Frontal cortex (tissue), 4 donors: ENCODE results near the gene IMMT. TPM values are rescaled to one million over a fixed set of nuclear protein-coding genes. Genes with fewer than 3 reads are reported as not detected.
"Not testable (repeated sequence)": the region's sequence is repeated elsewhere in the genome, so short reads cannot be mapped to it uniquely, and the experiment has no call there.

Experiments
- DNase-seq, 2 donors: peaks; one replicate each; pipeline ENCODE4 v3.0.0; 2012; ENCODE audit warnings: low spot score in 2 of 2
- FAIRE-seq: peaks from 2 replicates; lab custom pipeline; 2012; peaks lifted over from hg19 to GRCh38; lab: Jason Lieb, UNC
- total RNA-seq: library from RNA; depleted of rRNA; stranded (reverse); fragments of >200 nt; gene quantifications from one replicate; pipeline ENCODE4 v1.2.3, GENCODE V29; 2014
- donor health status: control.
- donor health status: control.
- donor health status: control.

IMMT gene
- 43.6 TPM for total RNA-seq

- no peak for FAIRE-seq
These were observed at the start of gene IMMT for GRCh38 chr2:86195055-86195807. IMMT (minus strand) TSS chr2:86195462; CDS start chr2:86195382, 80 bp downstream.

DNA sequence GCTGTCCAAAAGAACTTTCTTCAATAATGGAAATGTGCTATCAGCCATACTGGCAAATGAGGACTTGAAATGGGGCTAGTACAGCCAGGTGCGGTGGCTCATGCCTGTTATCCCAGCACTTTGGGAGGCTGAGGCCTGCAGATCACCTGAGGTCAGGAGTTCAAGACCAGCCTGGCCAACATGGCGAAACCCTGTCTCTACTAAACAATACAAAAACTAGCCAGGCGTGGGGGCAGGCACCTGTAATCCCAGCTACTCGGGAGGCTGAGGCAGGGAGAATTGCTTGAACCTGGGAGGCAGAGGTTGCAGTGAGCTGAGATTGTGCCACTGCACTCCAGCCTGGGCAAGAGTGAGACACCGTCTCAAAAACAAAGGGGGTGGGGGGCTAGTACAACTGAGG lies 49.5 kb upstream of the IMMT start:
- FAIRE-seq = not testable (repeated sequence)

More at GRCh38 chr2:86195055-86195807, at the start of gene IMMT:
- peak; percentile 81 to 83 for DNase-seq

GRCh38 chr2:86243950-86244733 lies 48.9 kb upstream of the IMMT start:
- FAIRE-seq = no peak

More for the DNA sequence above, 49.5 kb upstream of the IMMT start:
- not testable (repeated sequence) for DNase-seq

DNA sequence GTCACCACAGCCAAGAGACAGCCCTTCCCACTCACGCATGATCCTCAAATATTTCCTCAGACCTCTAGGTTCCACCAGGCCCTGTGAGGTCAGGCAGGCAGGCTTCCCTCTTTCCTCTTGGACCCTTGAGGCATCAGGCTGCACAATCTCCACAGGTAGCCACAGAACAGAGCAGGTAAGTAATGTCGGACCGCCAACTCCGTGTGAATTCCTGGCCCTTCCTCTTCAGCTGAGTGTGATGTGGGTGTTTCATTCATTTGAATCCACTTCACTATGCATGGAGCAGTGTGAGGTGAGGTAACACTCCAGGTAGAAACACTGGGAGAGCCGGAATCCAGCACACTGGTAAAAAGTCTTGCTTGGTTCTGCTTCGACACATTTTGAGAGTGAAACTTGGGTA lies 48.0 kb upstream of the IMMT start:
- DNase-seq (no peak), FAIRE-seq (no peak)

More at GRCh38 chr2:86243950-86244733, 48.9 kb upstream of the IMMT start:
- DNase-seq = no peak

GRCh38 chr2:86241611-86242010 lies 46.3 kb upstream of the IMMT start:
- DNase-seq (no peak), FAIRE-seq (no peak)

DNA sequence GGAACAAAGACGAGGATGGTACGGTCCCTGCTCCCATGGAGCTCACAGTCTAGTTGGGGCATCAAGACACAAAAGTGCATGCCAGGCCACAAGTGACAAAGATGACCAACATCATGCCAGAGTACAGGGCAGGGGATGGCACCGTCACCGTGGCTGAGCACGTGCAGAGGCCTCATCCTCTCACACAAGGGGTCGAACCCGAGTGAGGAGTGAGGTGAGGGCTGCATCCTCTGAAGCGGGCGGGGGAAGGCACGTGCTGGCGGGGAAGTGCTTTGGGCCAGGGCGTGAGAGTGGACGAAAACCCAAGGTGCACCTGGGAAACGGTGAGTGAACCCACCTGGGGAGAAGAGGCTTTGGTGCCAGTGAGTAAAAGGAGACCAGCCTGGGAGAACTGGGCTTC lies 45.0 kb upstream of the IMMT start:
- DNase-seq = no peak
- no peak for FAIRE-seq

DNA sequence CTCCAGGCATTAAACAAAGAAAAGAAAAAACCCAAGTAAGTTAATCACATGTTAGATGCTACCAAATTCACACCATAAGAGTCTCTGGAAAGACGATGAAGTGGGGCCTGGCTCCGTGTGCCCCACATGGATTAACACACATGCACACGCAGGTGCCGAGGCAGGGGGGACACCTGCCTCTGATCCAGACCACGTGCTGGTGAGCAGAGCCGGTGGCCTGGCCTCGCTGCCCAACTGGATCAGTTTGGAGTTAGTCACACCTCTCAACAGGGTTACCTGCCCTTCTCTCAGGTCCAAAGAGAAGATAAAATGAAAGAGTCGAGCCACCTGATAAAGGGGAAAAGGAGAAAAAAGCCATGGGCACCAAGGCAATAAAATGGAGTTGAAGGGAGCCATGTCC lies 44.5 kb upstream of the IMMT start:
- FAIRE-seq = no peak
- no peak for DNase-seq

DNA sequence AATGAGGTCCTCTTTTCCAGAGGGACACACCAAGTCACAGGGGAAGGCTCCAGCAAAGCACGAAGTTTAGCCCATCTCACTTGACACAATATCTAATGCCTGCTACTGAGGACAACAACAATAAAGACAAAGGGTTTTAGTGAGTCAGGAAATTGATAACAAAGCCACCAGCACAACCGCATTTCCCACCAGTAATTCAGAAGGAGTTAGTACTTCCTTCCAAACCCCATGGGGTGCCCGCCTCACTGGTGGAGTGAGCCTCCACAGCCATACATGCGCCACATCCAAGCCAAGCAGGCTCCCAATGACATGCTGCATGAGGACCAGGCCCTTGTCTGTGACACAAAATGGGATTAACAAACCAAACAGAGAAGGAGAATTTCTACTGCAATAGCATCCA lies 44.1 kb upstream of the IMMT start:
- FAIRE-seq (no peak), DNase-seq (no peak)

DNA sequence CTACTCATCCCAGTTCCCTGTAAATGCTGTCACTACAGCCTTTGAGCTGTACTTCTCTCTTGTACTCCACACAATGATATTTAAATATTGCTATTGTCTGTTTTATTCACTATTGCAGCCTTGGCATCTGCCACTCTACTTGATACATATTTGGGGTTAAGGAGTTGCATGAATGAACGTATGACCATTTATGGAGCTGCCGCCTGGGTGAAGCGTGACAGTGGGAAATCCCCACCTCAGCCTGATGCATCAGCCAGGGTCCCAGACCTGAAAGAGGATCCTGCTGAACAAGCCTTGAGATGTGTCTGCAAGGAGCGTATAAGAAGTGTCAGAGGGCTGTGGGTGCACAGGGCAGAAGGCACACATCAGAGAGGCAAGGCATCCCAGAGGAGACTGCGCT lies 43.1 kb upstream of the IMMT start:
- FAIRE-seq (no peak), DNase-seq (no peak)

GRCh38 chr2:86237172-86237571 lies 41.9 kb upstream of the IMMT start:
- no peak for DNase-seq
- no peak for FAIRE-seq

DNA sequence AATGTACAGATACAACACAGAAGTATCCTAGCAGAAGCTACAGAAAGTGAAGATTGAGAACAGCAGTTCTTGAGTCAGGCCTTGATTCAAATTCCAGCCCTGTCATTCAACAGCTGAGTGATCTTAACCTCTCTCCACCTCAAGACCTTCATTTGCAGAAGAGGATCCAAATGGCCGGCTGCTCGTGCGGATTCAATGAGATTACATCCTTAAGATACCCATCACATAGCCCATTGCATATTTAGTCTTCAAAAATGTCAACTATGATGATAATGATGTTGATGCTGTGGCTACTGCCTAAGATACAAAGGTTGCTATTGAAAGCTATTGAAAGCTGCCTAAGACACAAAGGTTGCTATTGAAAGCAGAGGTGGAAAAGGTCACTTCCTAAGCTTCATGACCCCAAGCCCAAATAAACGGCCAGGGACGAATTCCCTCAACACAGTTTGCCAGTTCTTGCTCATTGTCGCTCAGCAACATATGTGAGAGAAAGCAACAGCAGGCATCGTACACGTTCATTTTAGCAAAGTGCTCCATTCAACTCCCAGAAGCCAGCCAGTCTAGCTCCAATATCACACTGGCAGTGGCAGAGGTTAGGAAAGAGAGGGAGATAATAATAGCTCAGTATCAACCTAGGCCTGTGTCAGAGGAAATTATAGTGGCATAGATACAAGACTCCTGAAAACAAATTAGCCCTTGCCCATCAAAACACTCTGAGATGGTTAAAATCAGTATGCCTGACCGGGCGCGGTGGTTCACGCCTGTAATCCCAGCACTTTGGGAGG lies 40.1 kb upstream of the IMMT start:
- FAIRE-seq (no peak), DNase-seq (no peak)

DNA sequence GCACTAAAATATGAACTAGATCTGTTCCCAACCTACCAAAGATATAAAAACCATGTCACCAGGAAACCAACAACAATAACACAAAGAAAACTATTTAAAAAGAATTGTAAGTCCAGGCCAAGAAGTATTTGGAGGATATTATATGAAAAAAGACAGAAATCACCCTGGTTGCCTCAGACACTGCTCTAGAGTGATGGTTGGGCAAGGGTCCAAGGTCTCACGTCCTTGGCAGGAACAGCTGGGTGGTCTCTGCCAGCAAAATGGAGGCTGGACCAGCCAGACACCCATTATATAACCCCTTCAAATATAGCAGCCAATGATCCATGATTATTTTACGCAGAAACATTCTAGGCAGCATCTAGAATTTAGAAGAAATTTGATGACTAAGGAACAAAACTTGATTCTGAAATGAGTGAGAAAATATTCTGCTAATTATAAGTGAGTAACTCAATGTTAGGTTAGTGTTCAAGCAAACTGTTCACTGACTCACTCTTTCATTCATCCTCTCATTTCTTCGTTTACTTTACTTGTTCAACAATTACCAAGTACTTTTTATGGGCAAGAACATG lies 39.4 kb upstream of the IMMT start:
- DNase-seq = no peak
- no peak for FAIRE-seq

DNA sequence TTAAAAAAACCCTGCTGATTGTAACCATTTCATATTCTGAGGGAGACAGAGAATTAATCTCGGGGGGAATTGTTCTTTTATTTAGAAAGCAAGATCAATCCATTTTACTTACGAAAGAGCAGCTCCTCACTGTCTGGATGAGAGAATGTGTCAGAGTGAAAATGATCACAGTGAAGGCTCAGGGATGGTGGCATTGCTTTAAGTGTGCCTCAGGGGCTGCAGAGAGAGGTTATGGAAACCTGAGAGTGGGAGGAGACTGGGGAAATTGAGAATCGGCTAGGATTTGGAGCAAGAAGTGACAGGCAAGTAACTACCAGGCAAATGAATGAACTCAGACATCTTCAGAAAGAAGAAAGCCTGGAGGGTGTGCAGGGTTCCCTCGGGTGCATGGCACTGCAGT lies 38.2 kb upstream of the IMMT start:
- DNase-seq = no peak
- FAIRE-seq = no peak

DNA sequence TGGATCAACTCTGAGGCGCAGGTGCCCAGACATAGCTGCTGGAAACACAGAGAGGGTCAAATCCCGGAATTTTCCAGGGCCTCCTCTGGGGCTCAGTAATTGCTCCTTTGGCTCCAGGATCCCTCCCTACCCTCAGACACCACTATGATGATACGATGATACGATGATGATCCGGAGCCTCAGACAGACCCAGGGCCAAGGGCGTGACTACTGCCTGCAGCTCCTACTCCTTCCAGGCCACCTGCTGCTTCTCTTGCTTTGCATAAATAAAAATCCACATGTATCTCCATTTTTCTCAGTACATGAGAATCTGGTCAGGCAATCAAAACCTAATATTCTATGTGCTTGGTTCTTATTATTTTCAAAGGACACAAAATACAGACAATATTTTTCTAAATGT lies 37.6 kb upstream of the IMMT start:
- DNase-seq = no peak
- FAIRE-seq = no peak

GRCh38 chr2:86232373-86232784 lies 37.1 kb upstream of the IMMT start:
- DNase-seq = no peak
- FAIRE-seq = no peak

GRCh38 chr2:86231680-86232372 lies 36.6 kb upstream of the IMMT start:
- DNase-seq (no peak), FAIRE-seq (no peak)

GRCh38 chr2:86230961-86231360 lies 35.7 kb upstream of the IMMT start:
- DNase-seq (no peak), FAIRE-seq (no peak)

DNA sequence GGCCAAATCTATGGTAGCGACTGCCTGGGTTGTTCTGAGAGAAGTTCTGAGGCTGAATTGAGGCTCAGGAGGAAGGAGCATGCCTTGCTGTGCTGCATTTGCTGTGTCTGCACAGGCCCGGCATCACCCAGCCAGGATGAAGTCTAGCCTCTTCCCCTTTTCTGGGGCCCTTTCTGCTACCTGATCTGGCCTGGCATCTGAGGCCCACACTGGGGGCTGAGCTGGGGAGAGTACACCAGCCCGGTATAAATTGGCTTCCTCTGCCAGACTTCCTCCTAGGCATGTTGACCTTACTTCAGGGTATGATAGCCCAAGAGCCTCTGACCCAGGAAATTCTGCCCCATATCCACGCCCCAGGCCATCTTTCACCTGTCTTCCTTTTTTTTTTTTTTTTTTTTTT lies 34.0 kb upstream of the IMMT start:
- no peak for DNase-seq
- no peak for FAIRE-seq

- FAIRE-seq, DNase-seq: not testable (repeated sequence)
These were observed 33.3 kb upstream of the IMMT start for GRCh38 chr2:86228574-86228973.

DNA sequence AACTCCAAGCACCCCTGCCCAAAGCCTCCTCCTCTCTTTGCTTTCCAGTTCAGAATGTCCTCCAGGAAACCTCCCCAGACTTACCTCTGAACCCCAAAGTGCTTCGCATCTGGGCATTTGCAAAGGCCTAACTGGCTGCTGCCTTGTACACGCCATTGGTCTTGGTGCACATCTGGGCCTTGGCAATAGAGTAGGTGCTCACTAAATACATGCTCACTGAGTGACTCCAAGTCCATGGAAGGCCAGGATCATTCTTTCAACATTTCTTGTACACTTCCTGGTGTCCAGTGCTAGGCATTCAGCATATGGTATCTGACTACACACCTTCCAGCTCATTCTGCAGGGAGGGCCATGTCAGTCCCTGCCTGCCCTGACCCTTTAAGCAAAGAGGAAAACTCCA lies 32.4 kb upstream of the IMMT start:
- no peak for FAIRE-seq
- DNase-seq = no peak
